CD8-positive, alpha-beta memory T cell (primary cell): Measurements from ENCODE around the gene CFAP410. TPM values are rescaled to one million over a fixed set of nuclear protein-coding genes. Genes with fewer than 3 reads are reported as not detected.
"Not testable (repeated sequence)": the region's sequence is repeated elsewhere in the genome, so short reads cannot be mapped to it uniquely, and the experiment has no call there.

Experiments used
- CTCF ChIA-PET: fragments of 350-600 bp; sonication (Branson Sonifier 250); formaldehyde crosslinking; loops from one replicate; lab custom pipeline; 2021; ENCODE audit warnings: antibody characterized with exemption; lab: Charles Lee
- POLR2A ChIA-PET: fragments of 350-600 bp; sonication (Branson Sonifier 250); formaldehyde crosslinking; loops from one replicate; lab custom pipeline; 2021; ENCODE audit warnings: antibody characterized with exemption; lab: Charles Lee
- DNase-seq, 5 donors: peaks; one replicate each; pipeline versions ENCODE4 v3.0.0 to v3.0.0-alpha.2; 2020 to 2022; ENCODE audit warnings: mixed read lengths in 1 of 5
- H3K27ac ChIP-seq: one replicate; pipeline ENCODE4 v1.7.0; 2013; ENCODE audit warnings: low read depth, mild to moderate bottlenecking, low read length, moderate library complexity
- H3K27me3 ChIP-seq: 2 replicates; pipeline ENCODE4 v1.7.0; 2013; ENCODE audit warnings: low read length, mild to moderate bottlenecking; ENCODE audit not compliant: insufficient read depth, poor library complexity, severe bottlenecking
- H3K36me3 ChIP-seq: 2 replicates; pipeline ENCODE4 v1.7.0; 2013; ENCODE audit warnings: mild to moderate bottlenecking, low read length, moderate library complexity; ENCODE audit not compliant: insufficient read depth
- H3K4me1 ChIP-seq: 2 replicates; pipeline ENCODE4 v1.7.0; 2013; ENCODE audit warnings: mild to moderate bottlenecking, low read length, moderate library complexity; ENCODE audit not compliant: insufficient read depth
- H3K4me3 ChIP-seq: 2 replicates; pipeline ENCODE4 v1.7.0; 2013; ENCODE audit warnings: mild to moderate bottlenecking, low read length
- H3K9me3 ChIP-seq: 2 replicates; pipeline ENCODE4 v1.7.0; 2013; ENCODE audit warnings: mild to moderate bottlenecking, low read length
- H3K27ac Mint-ChIP-seq, 8 donors: one replicate each; pipeline ENCODE4 v1.8.0; 2020 to 2021; ENCODE audit warnings: mixed read lengths in 8 of 8, mild to moderate bottlenecking in 6 of 8, inconsistent platforms in 3 of 8, moderate library complexity in 3 of 8
- H3K27me3 Mint-ChIP-seq, 2 donors: one replicate each; pipeline ENCODE4 v1.8.0; 2020 to 2021; ENCODE audit warnings: mixed read lengths in 2 of 2, mild to moderate bottlenecking in 1 of 2, moderate library complexity in 1 of 2
- H3K36me3 Mint-ChIP-seq, 3 donors: one replicate each; pipeline ENCODE4 v1.8.0; 2020 to 2021; ENCODE audit warnings: mixed read lengths in 3 of 3, inconsistent platforms in 1 of 3, mild to moderate bottlenecking in 1 of 3
- H3K4me1 Mint-ChIP-seq, 3 donors: one replicate each; pipeline ENCODE4 v1.8.0; 2020 to 2021; ENCODE audit warnings: mixed read lengths in 3 of 3, inconsistent platforms in 1 of 3, mild to moderate bottlenecking in 1 of 3
- H3K4me3 Mint-ChIP-seq, 7 donors: one replicate each; pipeline ENCODE4 v1.8.0; 2020 to 2021; ENCODE audit warnings: mixed read lengths in 7 of 7, mild to moderate bottlenecking in 6 of 7, moderate library complexity in 4 of 7, inconsistent platforms in 2 of 7
- H3K9me3 Mint-ChIP-seq, 5 donors: one replicate each; pipeline ENCODE4 v1.8.0; 2020 to 2022; ENCODE audit warnings: mixed read lengths in 5 of 5, mild to moderate bottlenecking in 3 of 5, moderate library complexity in 2 of 5, inconsistent platforms in 1 of 5
- polyA plus RNA-seq: library from polyadenylated mRNA; unstranded; fragments of 300-500 nt; fragmentation: Illumina TruSeq; gene quantifications from one replicate; pipeline ENCODE4 v1.2.3, GENCODE V29; 2021
- total RNA-seq, 2 experiments: library from RNA; stranded (reverse); gene quantifications; one replicate each; pipeline ENCODE4 v1.2.3, GENCODE V29; 2021

Gene CFAP410
- total and polyA plus RNA-seq, 3 experiments from 2014 or later: 17.6 to 36.4 (median 19.2) TPM

DNA sequence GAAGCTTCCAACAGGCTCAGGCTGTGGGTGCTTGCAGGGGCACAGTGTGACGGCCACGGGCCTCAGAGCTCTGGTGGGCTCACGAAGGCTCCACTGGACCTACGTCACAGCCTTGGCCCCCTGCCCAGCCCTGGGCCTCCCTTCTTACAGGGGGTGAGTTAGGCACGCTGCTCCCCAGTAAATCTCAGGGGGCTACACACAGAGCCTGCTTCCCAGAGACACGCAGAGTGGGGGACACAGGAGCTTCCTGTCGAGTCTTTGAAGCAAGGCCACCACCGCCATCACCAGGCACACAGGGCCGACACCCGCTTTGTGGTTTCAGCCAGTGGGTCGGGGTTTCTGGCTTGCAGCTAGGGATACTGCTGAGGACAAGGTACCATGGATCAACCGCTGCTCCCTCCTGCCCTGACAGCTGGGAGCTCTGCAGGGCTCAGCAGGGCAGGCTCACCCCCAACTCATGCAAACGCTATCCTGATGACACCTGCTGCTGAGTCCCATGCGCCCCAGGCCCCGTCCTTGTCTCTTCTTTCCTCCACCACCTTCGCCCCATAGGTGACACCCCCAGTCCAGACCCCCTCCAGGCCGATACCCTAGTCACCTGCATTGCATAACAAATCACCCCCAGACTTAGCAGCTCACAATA, 5.5 kb upstream of the CFAP410 start:
- H3K4me1 Mint-ChIP-seq: peaks cover 11 to 19% (median 13%) of the 10 kb centered on the region in 3 donors
- H3K4me3 ChIP-seq: no peak overlapping the region
- no peak overlapping the region for H3K27ac ChIP-seq
- H3K9me3 Mint-ChIP-seq: no peaks in the 10 kb centered on the region
- peaks cover 8% of the 10 kb centered on the region for H3K4me1 ChIP-seq
- DNase-seq: no peak
- no peaks in the 10 kb centered on the region for H3K27me3 ChIP-seq
- H3K9me3 ChIP-seq: no peaks in the 10 kb centered on the region
- ChIA-PET POLR2A (no interaction called here), CTCF (no interaction called here)
- no peak overlapping the region for H3K4me3 Mint-ChIP-seq
- H3K36me3 ChIP-seq: no peaks in the 10 kb centered on the region
- peak overlapping the region in 3 of 8 donors; percentile 12 to 88 (median 36) for H3K27ac Mint-ChIP-seq
- no peaks in the 10 kb centered on the region for H3K36me3 Mint-ChIP-seq
- H3K27me3 Mint-ChIP-seq: peaks cover 6 to 12% of the 10 kb centered on the region in 2 donors

DNA sequence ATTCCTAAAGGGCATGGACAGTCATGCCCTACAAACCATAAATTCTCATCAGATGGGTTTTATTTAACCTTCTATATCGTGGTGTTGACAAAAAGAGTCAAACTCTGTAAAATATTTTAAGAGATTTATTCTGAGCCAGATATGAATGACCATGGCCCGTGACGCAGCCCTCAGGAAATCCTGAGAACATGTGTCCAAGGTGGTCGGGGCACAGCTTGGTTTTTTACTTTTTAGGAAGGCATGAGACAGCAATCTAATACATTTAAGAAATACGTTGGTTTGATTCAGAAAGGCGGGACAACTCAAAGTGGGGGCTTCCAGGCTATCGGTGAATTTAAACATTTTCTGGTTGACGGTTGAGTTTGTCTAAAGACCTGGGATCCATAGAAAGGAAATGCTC, 3.8 kb upstream of the CFAP410 start:
- DNase-seq, POLR2A ChIA-PET, H3K9me3 ChIP-seq, H3K36me3 Mint-ChIP-seq, H3K4me3 ChIP-seq, H3K27me3 Mint-ChIP-seq, H3K9me3 Mint-ChIP-seq, CTCF ChIA-PET, H3K27me3 ChIP-seq, H3K27ac ChIP-seq, H3K36me3 ChIP-seq: not testable (repeated sequence)
- H3K4me1 Mint-ChIP-seq: peaks cover 15 to 27% (median 20%) of the 10 kb centered on the region in 3 donors
- H3K27ac Mint-ChIP-seq: peak overlapping the region in 2 of 8 donors; percentile 23 to 90
- H3K4me3 Mint-ChIP-seq: peak overlapping the region in 1 of 7 donors; percentile 50
- H3K4me1 ChIP-seq: peaks cover 15% of the 10 kb centered on the region

DNA sequence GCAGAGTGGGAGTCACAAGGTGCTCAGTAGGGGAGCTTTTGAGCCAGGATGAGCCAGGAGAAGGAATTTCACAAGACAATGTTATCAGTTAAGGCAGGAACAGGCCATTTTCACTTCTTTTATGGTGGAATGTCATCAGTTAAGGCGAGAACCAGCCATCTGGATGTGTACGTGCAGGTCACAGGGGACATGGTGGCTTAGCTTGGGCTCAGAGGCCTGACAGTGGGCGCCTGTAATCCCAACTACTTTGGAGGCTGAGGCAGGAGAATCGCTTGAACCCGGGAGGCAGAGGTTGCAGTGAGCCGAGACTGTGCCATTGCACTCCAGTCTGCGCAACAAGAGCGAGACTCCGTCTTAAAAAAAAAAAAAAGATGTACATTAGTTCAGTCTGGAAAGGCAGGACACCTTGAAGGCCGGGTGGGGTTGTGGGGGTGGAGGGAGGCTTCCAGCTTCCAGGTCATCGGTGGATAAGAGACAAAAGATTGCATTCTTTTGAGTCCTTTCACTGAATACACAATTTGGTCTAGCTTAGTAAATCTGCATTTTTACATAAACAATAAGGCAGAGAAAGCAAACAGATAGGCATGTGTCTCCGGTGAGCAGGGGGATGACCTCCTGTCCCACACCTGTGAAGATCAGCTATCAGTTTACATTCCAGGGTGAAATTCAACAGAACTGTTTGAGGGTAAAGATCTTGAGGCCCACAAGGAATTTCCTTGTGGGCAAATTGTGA, 2.7 kb upstream of the CFAP410 start:
- H3K4me3 Mint-ChIP-seq: peak overlapping the region in 1 of 7 donors; percentile 50
- CTCF ChIA-PET: interaction anchor here (0.9 kb wide), 1 partner anchor 11 kb away, joined by 3 read pairs; the partner anchor contains the start of gene TRPM2
- peaks cover 16 to 29% (median 26%) of the 10 kb centered on the region in 3 donors for H3K4me1 Mint-ChIP-seq
- H3K4me1 ChIP-seq: peaks cover 18% of the 10 kb centered on the region
- H3K36me3 Mint-ChIP-seq: peaks cover 0 to 12% (median 0%) of the 10 kb centered on the region in 3 donors
- H3K36me3 ChIP-seq, H3K4me3 ChIP-seq, H3K27me3 Mint-ChIP-seq, H3K9me3 Mint-ChIP-seq, POLR2A ChIA-PET, H3K27ac ChIP-seq, H3K9me3 ChIP-seq, DNase-seq, H3K27me3 ChIP-seq: not testable (repeated sequence)
- H3K27ac Mint-ChIP-seq: peak overlapping the region in 3 of 8 donors; percentile 17 to 95 (median 55)

DNA sequence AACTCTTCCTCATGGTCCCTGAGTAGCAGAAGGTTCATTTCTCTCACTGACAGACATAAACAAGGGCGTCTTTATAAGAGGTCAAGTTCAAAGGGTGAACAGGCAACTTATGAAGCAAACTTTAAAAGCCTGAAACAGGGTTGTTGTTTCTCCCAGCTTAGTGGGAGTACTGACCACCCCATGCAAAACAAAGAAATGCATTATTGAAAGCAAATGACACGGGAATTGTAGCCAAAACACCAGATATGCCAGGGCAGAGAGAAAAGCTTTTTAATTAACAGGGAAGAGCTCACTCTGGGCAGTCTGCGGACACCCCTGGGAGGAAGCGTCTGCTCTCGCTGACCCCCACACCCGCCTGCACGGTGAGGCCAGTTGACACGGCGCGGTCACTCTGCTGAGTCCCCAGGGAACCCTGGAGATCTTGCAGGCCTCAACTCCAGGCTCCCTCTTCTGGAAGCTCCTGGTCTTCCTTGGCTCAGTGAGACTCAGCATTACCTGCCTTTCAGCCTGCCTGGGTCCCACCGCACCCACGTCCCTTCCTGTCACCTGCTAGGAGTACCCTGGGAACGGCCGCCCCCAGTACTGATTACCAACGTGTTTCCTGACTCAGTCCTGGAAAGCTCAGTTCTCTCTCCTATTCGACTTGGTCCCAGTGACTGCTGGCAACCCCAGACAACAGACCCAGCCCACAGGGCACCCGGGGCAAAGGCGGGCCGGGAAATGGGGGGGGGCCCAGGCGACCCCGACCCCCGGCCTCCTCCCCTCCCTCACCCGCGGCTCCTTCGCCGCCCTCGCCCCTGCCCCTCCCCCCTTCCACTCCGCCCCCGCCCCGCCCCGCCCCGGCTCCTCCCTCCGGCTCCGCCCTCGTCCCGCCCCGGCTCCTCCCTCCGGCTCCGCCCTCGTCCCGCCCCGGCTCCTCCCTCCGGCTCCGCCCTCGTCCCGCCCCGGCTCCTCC, 972 bp downstream of the CFAP410 start:
- H3K4me3 ChIP-seq: peak overlapping the region; percentile 43
- POLR2A ChIA-PET: interaction anchor here (0.8 kb wide), 1 partner anchor 15 kb away, joined by 4 read pairs; the partner anchor contains the start of gene TRPM2
- DNase-seq: peak; percentile 33 to 67 (median 46)

DNA sequence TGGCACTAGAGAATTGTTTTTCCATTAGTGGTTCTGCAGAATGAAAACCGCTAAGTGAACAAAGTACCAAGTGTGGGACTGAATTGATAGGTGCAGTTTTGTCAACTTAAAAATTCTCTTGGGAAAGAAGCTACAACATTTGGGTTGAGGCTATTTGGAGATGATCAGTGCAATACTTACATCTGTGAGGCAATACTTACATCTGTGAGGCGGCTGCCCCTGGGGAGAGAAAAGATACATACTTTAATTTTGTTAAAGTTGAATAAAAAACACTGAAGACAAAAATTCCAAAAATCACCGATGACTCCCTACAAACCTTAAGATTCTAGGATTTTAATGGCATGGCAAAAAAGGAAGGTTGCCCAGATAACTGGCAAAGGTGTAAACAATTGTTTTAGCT, 1.7 kb downstream of the CFAP410 start:
- no peak overlapping the region for H3K27ac ChIP-seq
- CTCF ChIA-PET: no interaction called here
- H3K4me1 Mint-ChIP-seq: peaks cover 17 to 24% (median 22%) of the 10 kb centered on the region in 3 donors
- H3K27me3 Mint-ChIP-seq: no peaks in the 10 kb centered on the region
- DNase-seq: no peak
- peak overlapping the region; percentile 38 to 98 (median 87) for H3K27ac Mint-ChIP-seq
- no peaks in the 10 kb centered on the region for H3K9me3 Mint-ChIP-seq
- no peaks in the 10 kb centered on the region for H3K27me3 ChIP-seq
- POLR2A ChIA-PET: no interaction called here
- peaks cover 7% of the 10 kb centered on the region for H3K36me3 ChIP-seq
- peaks cover 0 to 34% (median 0%) of the 10 kb centered on the region in 3 donors for H3K36me3 Mint-ChIP-seq
- H3K4me3 ChIP-seq: no peak overlapping the region
- H3K4me3 Mint-ChIP-seq: peak overlapping the region; percentile 12 to 91 (median 74)
- H3K9me3 ChIP-seq: no peaks in the 10 kb centered on the region
- peaks cover 18% of the 10 kb centered on the region for H3K4me1 ChIP-seq

More for the DNA sequence above, 972 bp downstream of the CFAP410 start:
- Histone ChIP-seq H3K27ac (peak overlapping the region; percentile 43), H3K36me3 (peaks cover 7% of the 10 kb centered on the region), H3K4me1 (peaks cover 18% of the 10 kb centered on the region), H3K9me3 (no peaks in the 10 kb centered on the region), H3K27me3 (no peaks in the 10 kb centered on the region)
- Mint-ChIP-seq H3K27me3 (no peaks in the 10 kb centered on the region), H3K9me3 (no peaks in the 10 kb centered on the region), H3K27ac (peak overlapping the region; percentile 61 to 98 (median 87)), H3K4me1 (peaks cover 17 to 24% (median 22%) of the 10 kb centered on the region in 3 donors), H3K4me3 (peak overlapping the region; percentile 49 to 91 (median 75)), H3K36me3 (peaks cover 0 to 28% (median 0%) of the 10 kb centered on the region in 3 donors)
- CTCF ChIA-PET: no interaction called here

GRCh38 chr21:44335266-44336059, 3.7 kb downstream of the CFAP410 start:
- Mint-ChIP-seq H3K4me3 (no peak overlapping the region), H3K27me3 (no peaks in the 10 kb centered on the region), H3K9me3 (no peaks in the 10 kb centered on the region), H3K27ac (peak overlapping the region in 1 of 8 donors; percentile 52), H3K4me1 (peaks cover 13 to 21% (median 20%) of the 10 kb centered on the region in 3 donors), H3K36me3 (peaks cover 0 to 41% (median 0%) of the 10 kb centered on the region in 3 donors)
- ChIA-PET CTCF (no interaction called here), POLR2A (interaction anchor here (1.1 kb wide), 1 partner anchor 15 kb away, joined by 4 read pairs; no protein-coding TSS in a partner anchor)
- Histone ChIP-seq H3K9me3 (no peaks in the 10 kb centered on the region), H3K27me3 (no peaks in the 10 kb centered on the region), H3K27ac (no peak overlapping the region), H3K4me3 (no peak overlapping the region), H3K4me1 (peaks cover 18% of the 10 kb centered on the region), H3K36me3 (peaks cover 7% of the 10 kb centered on the region)
- DNase-seq: no peak
